Renal cortical epithelial cell (primary cell): ENCODE results near the gene ZFYVE28. TPM values are rescaled to one million over a fixed set of nuclear protein-coding genes. Genes with fewer than 3 reads are reported as not detected.

Source experiments
- DNase-seq: peaks from one replicate; pipeline ENCODE4 v3.0.0-alpha.2; 2011; ENCODE audit warnings: low read depth
- total RNA-seq: library from RNA; depleted of rRNA; stranded (reverse); fragments of >200 nt; gene quantifications from 2 replicates; pipeline ENCODE4 v1.2.3, GENCODE V29; 2014

ZFYVE28 gene
- total RNA-seq, 1 donor from 2014 or later, result 9.2 TPM

DNA sequence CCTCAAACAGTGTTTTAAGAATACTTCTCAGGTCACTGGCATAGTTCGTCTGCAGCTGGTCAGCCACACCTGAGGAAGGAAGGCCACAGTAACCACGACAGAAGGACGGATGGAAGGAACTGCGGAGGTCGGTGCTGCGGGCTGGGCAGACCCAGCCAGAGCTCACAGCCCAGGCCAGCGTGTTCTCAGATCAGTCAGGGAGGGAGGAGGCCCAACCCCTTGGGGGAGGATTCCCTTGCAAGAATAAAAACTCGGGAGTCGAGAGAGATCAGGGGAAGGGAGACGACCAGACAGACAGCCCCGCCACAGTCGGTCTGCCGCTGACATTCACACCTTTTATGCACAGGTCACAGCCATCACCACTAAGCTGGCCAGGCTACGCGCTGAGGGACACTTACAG is 145.2 kb downstream of the ZFYVE28 start:
- DNase-seq, result no peak

DNA sequence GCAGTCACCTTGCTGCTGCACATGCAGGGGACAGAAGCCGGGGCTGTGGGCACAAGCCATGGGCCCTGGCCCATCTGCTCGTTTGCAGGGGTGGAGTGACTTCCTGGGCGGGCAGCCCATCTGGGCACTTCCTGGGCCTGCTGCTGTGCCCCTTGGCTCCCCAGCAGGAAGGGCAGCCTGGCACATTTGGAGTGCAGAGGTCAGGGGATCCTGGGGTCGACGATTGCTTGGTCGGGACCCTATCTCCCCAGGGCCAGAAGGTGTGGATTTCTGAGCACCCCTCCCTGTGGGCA is 145.7 kb downstream of the ZFYVE28 start:
- DNase-seq, result no peak

- no peak for DNase-seq
Measured at GRCh38 chr4:2272026-2272827, 146.2 kb downstream of the ZFYVE28 start.

- DNase-seq, result no peak
Measured at GRCh38 chr4:2271279-2272025, 147.0 kb downstream of the ZFYVE28 start.

DNA sequence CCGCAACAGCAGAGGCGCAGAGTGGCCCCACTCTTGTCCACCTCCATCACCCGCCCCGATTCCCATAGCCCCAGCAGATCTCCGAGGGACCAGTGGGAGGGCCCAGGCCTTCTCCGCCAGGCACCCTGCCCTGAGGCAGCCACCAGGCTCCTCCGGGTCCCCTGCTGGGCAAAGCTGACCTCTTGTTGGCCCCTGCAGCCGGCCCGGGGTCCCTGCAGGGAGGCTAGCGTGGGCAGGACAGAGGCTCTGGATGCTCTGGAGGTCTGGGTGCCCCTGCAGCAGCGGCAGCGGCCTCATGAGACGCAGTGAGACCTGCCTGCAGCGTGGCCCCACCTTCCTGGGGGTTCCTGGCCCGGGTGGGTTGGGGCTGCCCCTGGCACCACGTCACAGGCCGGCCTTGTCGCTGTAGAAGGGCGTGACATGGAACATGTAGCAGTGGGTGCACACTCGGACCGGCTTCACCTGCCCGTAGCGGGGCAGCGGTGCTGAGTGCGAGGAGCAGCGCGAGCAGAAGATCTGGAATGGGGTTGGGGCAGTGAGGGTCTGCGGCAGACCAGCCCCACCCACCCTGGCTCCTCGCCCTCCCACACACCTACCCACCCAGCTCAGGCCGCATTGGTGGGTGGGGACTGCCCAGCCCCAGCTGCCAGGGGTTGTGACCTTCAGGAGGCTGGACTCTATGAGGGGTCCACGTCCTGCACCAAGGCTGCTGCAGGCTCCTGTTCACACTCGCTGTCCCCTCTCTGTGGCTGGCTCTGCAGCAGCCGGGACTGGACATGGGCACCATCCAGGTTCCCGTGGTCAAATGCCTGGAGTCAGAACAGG is 147.9 kb downstream of the ZFYVE28 start:
- no peak for DNase-seq

- DNase-seq, result no peak
Measured at GRCh38 chr4:2269618-2270163, 148.8 kb downstream of the ZFYVE28 start.

DNA sequence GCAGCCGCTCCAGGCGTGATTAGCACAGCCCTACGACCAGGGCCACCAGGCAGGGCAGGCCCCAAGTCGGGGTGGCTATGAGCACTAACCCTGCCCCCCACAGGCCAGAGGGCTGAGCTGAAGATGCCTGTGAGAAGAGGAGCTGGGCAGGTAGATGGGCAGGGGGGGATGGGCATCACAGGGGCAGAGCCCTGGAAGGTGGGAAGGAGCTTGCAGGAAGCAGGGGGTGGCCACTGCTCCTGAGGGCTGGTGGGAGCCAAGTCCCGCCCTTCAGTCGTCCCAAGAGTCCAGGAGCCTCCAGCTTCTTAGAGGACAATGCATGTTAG is 149.3 kb downstream of the ZFYVE28 start:
- DNase-seq, result no peak

DNA sequence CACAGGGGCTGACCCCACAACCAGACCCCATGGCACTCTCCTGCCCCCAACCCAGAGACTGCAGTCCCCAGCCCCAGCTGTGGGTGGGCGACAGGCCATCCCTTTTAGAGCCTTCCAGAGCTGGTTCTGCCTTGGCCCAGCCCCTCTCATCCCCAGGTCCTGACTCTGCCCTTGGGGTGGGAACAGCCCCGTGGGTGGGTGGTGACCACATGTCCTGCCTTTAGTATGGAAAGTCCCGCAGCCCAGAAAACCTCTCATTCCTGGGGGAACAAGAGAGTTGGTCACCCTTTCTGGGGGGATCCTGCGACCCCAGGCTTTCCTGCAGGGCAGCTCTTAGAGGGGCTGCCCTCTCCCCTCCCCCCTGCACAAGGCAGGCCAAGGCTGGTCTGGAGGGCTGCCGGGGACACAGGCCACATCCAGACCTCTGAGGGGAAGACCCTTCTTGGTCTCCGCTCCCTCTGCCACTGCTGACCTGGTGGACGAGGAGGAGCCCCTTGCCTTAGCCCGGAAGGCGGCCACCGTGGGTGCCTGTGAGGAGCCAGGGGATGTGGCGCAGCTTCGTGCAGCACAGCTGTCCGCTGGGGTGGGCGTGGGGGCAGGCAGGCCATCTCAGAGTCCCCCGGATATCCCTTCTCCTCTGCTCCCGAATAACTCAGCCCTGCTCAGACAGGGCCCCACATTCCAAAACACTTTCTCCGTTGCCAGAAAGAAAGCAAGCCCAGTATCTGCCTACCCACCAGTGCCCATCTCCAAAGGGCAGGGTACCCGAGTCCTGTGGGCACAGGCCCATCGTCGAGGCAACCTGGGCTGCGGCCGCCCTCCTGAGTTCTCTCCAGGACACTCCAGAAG is 149.9 kb downstream of the ZFYVE28 start:
- DNase-seq, result no peak

GRCh38 chr4:2267841-2268240 is 150.6 kb downstream of the ZFYVE28 start:
- no peak for DNase-seq

DNA sequence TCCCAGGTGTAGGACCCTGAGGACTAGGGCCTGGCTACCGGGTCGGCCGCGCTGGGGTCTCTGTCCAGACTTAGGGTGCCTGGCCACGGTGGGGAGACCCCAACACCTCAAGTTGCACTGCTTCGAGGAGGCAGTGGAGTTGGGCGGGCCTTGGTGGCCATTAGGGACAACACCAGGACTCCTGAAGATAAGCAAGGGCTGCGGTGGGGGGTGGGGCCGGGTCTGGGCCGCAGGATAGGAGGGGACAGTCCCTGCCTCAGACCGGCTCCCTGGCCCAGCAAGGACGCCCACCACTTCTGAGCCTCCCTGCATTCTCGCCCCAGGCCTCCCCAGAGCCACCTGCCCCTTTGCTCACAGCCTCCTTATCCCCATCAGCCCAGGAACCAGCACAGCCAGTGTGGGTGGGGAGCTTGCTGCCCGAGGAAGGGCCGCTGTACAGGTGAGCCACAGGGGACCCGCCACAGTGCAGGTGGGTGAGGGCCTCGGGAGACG is 151.1 kb downstream of the ZFYVE28 start:
- DNase-seq, result no peak

GRCh38 chr4:2266821-2267220 is 151.6 kb downstream of the ZFYVE28 start:
- no peak for DNase-seq

DNA sequence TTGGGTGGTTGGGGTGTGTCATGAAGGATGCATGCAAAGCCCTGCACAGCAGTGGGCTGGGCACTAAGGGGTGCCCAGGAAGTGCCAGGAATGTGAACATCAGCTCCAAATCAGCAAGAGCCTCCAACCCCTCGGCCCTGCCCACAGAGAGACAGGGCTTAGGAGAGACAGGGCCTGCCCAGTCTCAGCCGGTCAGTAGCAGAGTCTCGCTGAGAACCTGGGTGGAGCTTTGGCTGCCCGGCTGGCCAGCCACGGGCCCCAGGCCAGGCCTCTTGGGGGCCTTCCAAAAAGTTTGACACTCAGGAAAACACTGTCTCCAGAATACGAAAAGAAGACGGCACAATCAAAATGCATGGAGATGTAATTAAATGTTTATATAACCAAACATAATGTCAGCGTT is 152.3 kb downstream of the ZFYVE28 start:
- no peak for DNase-seq

DNA sequence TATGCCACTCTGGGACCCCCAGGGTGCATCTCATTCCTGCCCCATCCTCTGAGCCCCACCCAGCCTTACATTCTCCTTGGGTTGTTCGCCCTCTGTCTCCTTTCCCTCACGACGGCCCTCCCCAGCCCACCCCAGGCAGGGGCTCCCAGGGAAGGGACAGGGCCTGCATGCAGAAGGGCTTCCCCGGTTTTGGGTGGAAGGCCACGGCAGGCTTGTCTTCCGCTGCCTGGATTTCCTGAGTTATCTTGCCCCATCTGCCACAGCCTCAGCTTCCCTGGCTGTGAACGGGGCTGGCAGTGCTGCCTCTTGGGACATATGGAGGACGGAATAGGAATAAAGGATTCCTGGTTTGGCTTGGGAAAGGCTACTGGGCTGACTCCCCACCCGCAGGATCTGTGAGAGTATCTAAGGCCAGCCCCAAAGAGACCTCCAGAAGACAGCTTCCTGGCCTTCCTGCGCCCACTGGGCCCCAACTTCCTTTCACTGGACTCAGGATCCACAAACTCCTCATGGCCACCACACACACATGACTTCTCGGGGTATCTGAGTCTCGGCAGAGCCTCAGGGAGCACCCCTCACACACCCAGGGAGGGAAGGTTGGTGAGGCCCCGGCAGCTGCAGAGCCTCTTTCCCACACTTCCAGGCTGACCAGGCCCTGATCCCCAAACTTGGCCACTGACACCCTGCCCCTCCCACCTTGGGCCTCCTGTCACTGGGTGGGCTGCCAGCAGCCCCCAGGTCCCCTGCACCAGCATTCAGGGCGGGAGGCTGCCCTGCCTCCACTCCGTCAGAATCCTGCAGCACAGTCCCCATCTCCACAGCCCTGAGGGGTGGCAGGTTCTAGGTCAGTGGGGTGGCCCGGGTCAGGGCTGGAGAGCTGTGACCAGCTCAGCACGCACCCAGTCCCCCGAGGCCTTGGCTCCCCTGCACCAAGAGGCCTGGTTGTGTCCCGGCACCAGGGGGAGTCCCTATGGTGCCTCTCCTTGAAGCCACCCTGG is 153.0 kb downstream of the ZFYVE28 start:
- no peak for DNase-seq

DNA sequence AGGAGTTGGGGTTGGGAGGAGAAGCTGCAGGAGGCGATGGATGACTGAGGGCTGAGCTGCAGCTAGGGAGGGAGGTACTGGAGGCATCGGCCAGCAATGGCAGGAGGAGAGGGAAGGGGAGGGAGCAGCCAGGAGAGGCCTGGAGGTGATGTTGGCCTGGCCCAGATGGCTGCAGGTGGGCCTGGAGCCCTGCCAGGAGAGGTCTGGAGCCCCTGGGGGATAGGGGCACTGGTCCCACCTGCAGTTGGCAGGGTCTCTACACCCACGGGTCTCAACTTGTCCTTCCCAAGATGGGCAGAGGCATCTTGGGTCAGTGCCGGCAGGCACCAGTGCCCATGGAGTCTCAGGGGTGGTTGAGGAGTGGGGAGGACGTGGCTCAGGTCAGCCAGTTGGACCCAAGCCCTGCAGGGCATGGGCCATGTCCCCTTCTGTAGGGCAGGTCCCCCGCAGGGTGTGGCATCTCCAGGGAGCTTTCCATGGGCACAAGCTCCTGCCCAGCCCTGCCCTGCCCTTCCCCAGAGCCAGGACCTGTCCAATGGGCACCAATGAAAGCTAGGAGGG is 153.9 kb downstream of the ZFYVE28 start:
- DNase-seq, result no peak

DNA sequence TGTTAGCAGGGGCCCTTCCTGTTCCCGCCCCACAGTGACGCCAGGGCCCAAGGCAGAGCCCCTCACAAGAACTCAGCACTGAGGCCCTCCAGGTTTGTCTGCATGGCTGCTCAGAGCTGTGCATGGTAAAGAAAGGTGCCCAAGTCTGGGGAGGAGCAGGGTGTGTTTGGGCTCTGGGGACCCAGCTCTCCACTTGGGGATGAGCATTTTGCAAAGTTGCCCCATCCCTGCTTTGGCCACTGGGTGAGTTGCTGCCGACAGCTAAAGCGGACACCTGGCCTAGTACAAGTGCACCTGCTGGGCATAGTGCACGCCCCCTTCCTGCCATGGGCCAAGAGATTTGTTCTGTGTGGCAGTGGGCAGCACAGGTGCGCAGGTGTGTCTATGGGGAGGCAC is 154.5 kb downstream of the ZFYVE28 start:
- DNase-seq, result no peak

DNA sequence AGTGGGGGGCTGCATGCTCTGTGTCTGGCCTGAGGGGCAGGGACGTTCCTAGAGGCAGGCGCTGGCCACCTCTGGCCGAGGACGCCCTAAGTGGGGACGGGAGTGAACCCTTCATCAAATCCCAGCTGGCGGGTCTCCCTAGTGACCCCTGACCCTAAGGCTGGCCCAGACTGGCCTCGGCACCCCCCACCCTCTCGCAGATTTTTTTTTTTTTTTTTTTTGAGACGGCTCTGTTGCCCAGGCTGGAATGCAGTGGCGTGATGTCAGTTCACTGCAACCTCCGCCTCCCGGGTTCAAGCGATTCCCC is 155.5 kb downstream of the ZFYVE28 start:
- DNase-seq, result no peak

- DNase-seq, result peak; percentile 94
Measured at GRCh38 chr4:2262145-2262943, 156.1 kb downstream of the ZFYVE28 start.

- no peak for DNase-seq
Measured at GRCh38 chr4:2261853-2262144, 156.6 kb downstream of the ZFYVE28 start, which contains the start of gene MXD4. Gene MXD4 (minus strand): TSS chr4:2262109. CDS start chr4:2261980, 129 bp downstream.
